GM12864 (cell line): ENCODE results near the gene EGFL8.

Source experiments
- DNase-seq: peaks from one replicate; pipeline ENCODE4 v3.0.0-alpha.2; 2011; ENCODE audit warnings: low read depth
- H3K4me3 ChIP-seq: 2 replicates; pipeline ENCODE4 v1.5.1; 2011; ENCODE audit warnings: mild to moderate bottlenecking, low read depth, low read length, control low read depth
- CTCF ChIP-seq: IDR thresholded peaks from 2 replicates; pipeline ENCODE4 v1.5.1; 2011; ENCODE audit warnings: low read depth, mild to moderate bottlenecking, moderate library complexity, low read length, control low read depth, inconsistent platforms; ENCODE audit errors: missing control alignments

EGFL8 gene

GRCh38 chr6:32146287-32146686 is 18.1 kb upstream of the EGFL8 start:
- no peak overlapping the region for H3K4me3 ChIP-seq
- DNase-seq = no peak
- no peak for TF ChIP-seq CTCF

- DNase-seq = no peak
- TF ChIP-seq CTCF = no peak
- H3K4me3 ChIP-seq = no peak overlapping the region
Observed at GRCh38 chr6:32146687-32147086, 17.7 kb upstream of the EGFL8 start.

- TF ChIP-seq CTCF = peak; percentile 15
- no peak for DNase-seq
- H3K4me3 ChIP-seq = no peak overlapping the region
Observed at GRCh38 chr6:32147401-32148132, 16.8 kb upstream of the EGFL8 start.

GRCh38 chr6:32148289-32149091 is 15.9 kb upstream of the EGFL8 start:
- DNase-seq = no peak
- H3K4me3 ChIP-seq = no peak overlapping the region
- TF ChIP-seq CTCF = no peak

- no peak for TF ChIP-seq CTCF
- DNase-seq = no peak
- no peak overlapping the region for H3K4me3 ChIP-seq
Observed at GRCh38 chr6:32149092-32149755, 15.2 kb upstream of the EGFL8 start.

- no peak overlapping the region for H3K4me3 ChIP-seq
- TF ChIP-seq CTCF = no peak
- DNase-seq = no peak
Observed at GRCh38 chr6:32149932-32150870, 14.2 kb upstream of the EGFL8 start.
